ENCODE results near the gene CHTF18. TPM values are rescaled to one million over a fixed set of nuclear protein-coding genes. Genes with fewer than 3 reads are reported as not detected.

Gene CHTF18
- polyA plus RNA-seq, 1 donor (not counting 4 experiments of a cell fraction or from before 2014, with no cell fraction given) = 5.7 TPM

DNA sequence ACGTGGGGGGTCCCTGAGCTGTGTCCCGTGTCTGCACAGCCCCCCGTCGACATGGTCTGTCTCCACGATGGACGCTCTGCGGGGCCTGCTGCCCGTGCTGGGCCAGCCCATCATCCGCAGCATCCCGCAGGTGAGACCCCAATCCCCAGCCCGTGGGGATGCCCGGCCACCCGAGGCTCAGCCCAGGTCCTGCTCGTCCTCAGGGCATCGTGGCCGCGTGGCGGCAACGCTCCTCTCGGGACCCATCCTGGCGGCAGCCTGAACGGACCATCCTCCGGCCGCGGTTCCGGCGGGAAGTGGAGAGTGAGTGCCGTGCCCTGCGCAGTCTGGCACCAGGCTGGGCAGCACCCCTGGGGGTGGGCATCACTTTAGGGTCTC lies 22.9 kb upstream of the CHTF18 start:
- peaks cover 3% of the 10 kb centered on the region for H3K27me3 ChIP-seq (ENCODE audit: control insufficient read depth, extremely low read depth, insufficient read depth, low read length)
- H3K4me1 ChIP-seq (ENCODE audit: control insufficient read depth, extremely low read depth, insufficient read depth, low read length) = peaks cover 16% of the 10 kb centered on the region
- no peaks in the 10 kb centered on the region for H3K9me3 ChIP-seq (ENCODE audit: control insufficient read depth, low read depth, low read length)
- no peaks in the 10 kb centered on the region for H3K79me2 ChIP-seq (ENCODE audit: control insufficient read depth, insufficient read depth, low read length)
- H3K9me1 ChIP-seq (ENCODE audit: control insufficient read depth, extremely low read depth, insufficient read depth, low read length) = no peaks in the 10 kb centered on the region
- H3K27ac ChIP-seq (ENCODE audit: control insufficient read depth, insufficient read depth, low read length) = no peak overlapping the region
- no peaks in the 10 kb centered on the region for H3K36me3 ChIP-seq (ENCODE audit: control insufficient read depth in 2 of 2, extremely low read depth in 1 of 2, insufficient read depth in 2 of 2, low read length in 2 of 2)
- dilution Hi-C loops (cut with MboI; ENCODE audit: extremely low pct_ligation_motif_present, low sequenced_read_pairs) = no loop called here
- H2AFZ ChIP-seq (ENCODE audit: control insufficient read depth, low read length) = no peak overlapping the region
- no peak overlapping the region for H3K4me3 ChIP-seq (ENCODE audit: control insufficient read depth in 2 of 3, extremely low read depth in 1 of 3, insufficient read depth in 2 of 3, low read depth in 1 of 3, low read length in 3 of 3)
- TF ChIP-seq, protein P1, sequence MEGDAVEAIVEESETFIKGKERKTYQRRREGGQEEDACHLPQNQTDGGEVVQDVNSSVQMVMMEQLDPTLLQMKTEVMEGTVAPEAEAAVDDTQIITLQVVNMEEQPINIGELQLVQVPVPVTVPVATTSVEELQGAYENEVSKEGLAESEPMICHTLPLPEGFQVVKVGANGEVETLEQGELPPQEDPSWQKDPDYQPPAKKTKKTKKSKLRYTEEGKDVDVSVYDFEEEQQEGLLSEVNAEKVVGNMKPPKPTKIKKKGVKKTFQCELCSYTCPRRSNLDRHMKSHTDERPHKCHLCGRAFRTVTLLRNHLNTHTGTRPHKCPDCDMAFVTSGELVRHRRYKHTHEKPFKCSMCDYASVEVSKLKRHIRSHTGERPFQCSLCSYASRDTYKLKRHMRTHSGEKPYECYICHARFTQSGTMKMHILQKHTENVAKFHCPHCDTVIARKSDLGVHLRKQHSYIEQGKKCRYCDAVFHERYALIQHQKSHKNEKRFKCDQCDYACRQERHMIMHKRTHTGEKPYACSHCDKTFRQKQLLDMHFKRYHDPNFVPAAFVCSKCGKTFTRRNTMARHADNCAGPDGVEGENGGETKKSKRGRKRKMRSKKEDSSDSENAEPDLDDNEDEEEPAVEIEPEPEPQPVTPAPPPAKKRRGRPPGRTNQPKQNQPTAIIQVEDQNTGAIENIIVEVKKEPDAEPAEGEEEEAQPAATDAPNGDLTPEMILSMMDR (optimal IDR thresholded peaks at IDR 0.05 in 1 of 3, IDR thresholded peaks at IDR 0.05 in 1 of 3, conservative IDR thresholded peaks at IDR 0.05 in 1 of 3; ENCODE audit: extremely low read depth in 1 of 3, insufficient read depth in 2 of 3, low read length in 3 of 3) = no peak
- TF ChIP-seq EZH2 (IDR thresholded peaks at IDR 0.05; ENCODE audit: low read length) = no peak
- H3K4me2 ChIP-seq (ENCODE audit: control insufficient read depth, extremely low read depth, insufficient read depth, low read depth, low read length) = no peak overlapping the region
- DNase-seq (ENCODE audit: low read depth, low spot score) (no peak), FAIRE-seq (no peak)
- no peaks in the 10 kb centered on the region for H4K20me1 ChIP-seq (ENCODE audit: control insufficient read depth, extremely low read depth, insufficient read depth, low read length)
- H3K9ac ChIP-seq (ENCODE audit: control insufficient read depth, extremely low read depth, insufficient read depth, low read length) = no peak overlapping the region

- Histone ChIP-seq H3K79me2 (ENCODE audit: control insufficient read depth, insufficient read depth, low read length) (no peaks in the 10 kb centered on the region), H3K27me3 (ENCODE audit: control insufficient read depth, extremely low read depth, insufficient read depth, low read length) (peaks cover 3% of the 10 kb centered on the region), H3K9me1 (ENCODE audit: control insufficient read depth, extremely low read depth, insufficient read depth, low read length) (no peaks in the 10 kb centered on the region), H3K36me3 (ENCODE audit: control insufficient read depth in 2 of 2, extremely low read depth in 1 of 2, insufficient read depth in 2 of 2, low read length in 2 of 2) (no peaks in the 10 kb centered on the region), H4K20me1 (ENCODE audit: control insufficient read depth, extremely low read depth, insufficient read depth, low read length) (no peaks in the 10 kb centered on the region), H2AFZ (ENCODE audit: control insufficient read depth, low read length) (no peak overlapping the region), H3K9ac (ENCODE audit: control insufficient read depth, extremely low read depth, insufficient read depth, low read length) (no peak overlapping the region), H3K9me3 (ENCODE audit: control insufficient read depth, low read depth, low read length) (no peaks in the 10 kb centered on the region), H3K27ac (ENCODE audit: control insufficient read depth, insufficient read depth, low read length) (no peak overlapping the region), H3K4me3 (ENCODE audit: control insufficient read depth in 2 of 3, extremely low read depth in 1 of 3, insufficient read depth in 2 of 3, low read depth in 1 of 3, low read length in 3 of 3) (no peak overlapping the region), H3K4me2 (ENCODE audit: control insufficient read depth, extremely low read depth, insufficient read depth, low read depth, low read length) (no peak overlapping the region), H3K4me1 (ENCODE audit: control insufficient read depth, extremely low read depth, insufficient read depth, low read length) (peaks cover 8% of the 10 kb centered on the region)
- dilution Hi-C loops (cut with MboI; ENCODE audit: extremely low pct_ligation_motif_present, low sequenced_read_pairs) = no loop called here
- DNase-seq (ENCODE audit: low read depth, low spot score) (no peak), FAIRE-seq (no peak)
- TF ChIP-seq, protein P1 (optimal IDR thresholded peaks at IDR 0.05 in 1 of 3, IDR thresholded peaks at IDR 0.05 in 1 of 3, conservative IDR thresholded peaks at IDR 0.05 in 1 of 3; ENCODE audit: extremely low read depth in 1 of 3, insufficient read depth in 2 of 3, low read length in 3 of 3) = no peak
- no peak for TF ChIP-seq EZH2 (IDR thresholded peaks at IDR 0.05; ENCODE audit: low read length)
These were observed 22.2 kb upstream of the CHTF18 start for GRCh38 chr16:766008-766819.

Measured in keratinocyte (primary cell).